B cell (primary cell): ENCODE data around the gene ADGRV1. TPM values are rescaled to one million over a fixed set of nuclear protein-coding genes. Genes with fewer than 3 reads are reported as not detected.

ENCODE experiments used
- ATAC-seq: fragments of 200-7000 bp; cut with Tn5 transposase; one replicate; pipeline ENCODE4 v1.10.0; 2021; ENCODE audit warnings: low read depth, mild to moderate bottlenecking, moderate number of reproducible peaks, moderate library complexity
- CTCF ChIA-PET: fragments of 350-600 bp; sonication (Branson Sonifier 250); formaldehyde crosslinking; loops from one replicate; lab custom pipeline; 2021; ENCODE audit warnings: antibody characterized with exemption, inconsistent platforms; lab: Charles Lee
- POLR2A ChIA-PET: fragments of 350-600 bp; sonication (Branson Sonifier 250); formaldehyde crosslinking; loops from one replicate; lab custom pipeline; 2021; ENCODE audit warnings: antibody characterized with exemption; lab: Charles Lee
- DNase-seq: peaks from one replicate; pipeline ENCODE4 v3.0.0; 2013
- H2AFZ ChIP-seq: 2 replicates; pipeline ENCODE4 v1.6.1; 2012; ENCODE audit warnings: mild to moderate bottlenecking, low read depth, low read length; ENCODE audit not compliant: insufficient read depth, poor library complexity, severe bottlenecking
- H3K27ac ChIP-seq, 2 donors: 1 replicate in 1 of 2; 2 replicates in 1 of 2; pipeline ENCODE4 v1.5.1; 2012 to 2013; ENCODE audit warnings: low read length in 2 of 2, mild to moderate bottlenecking in 2 of 2, moderate library complexity in 1 of 2
- H3K27me3 ChIP-seq, 4 experiments: fragments of 200-600 bp in 1 of 4; sonication (generic) in 1 of 4; replicated peaks in 1 of 4; 1 replicate in 2 of 4; 2 replicates in 2 of 4; pipeline versions ENCODE4 v1.6.1 to v1.7.0; 2013 to 2016; ENCODE audit warnings: low read length in 3 of 4, mild to moderate bottlenecking in 2 of 4, mixed read lengths in 1 of 4, moderate library complexity in 1 of 4; ENCODE audit not compliant: insufficient read depth in 4 of 4, control insufficient read depth in 3 of 4; ENCODE audit errors: control extremely low read depth in 1 of 4
- H3K36me3 ChIP-seq, 2 experiments: replicated peaks in 1 of 2; 1 replicate in 1 of 2; 2 replicates in 1 of 2; pipeline versions ENCODE4 v1.6.1 to v1.7.1; 2013; ENCODE audit warnings: low read length in 1 of 2; ENCODE audit not compliant: insufficient read depth in 2 of 2, control insufficient read depth in 1 of 2; ENCODE audit errors: control extremely low read depth in 1 of 2, extremely low read depth in 1 of 2
- H3K4me1 ChIP-seq, 2 donors: fragments of 200-600 bp in 1 of 2; sonication (generic) in 1 of 2; 1 replicate in 1 of 2; 2 replicates in 1 of 2; pipeline versions ENCODE4 v1.5.1 to v1.6.1; 2013 to 2017; ENCODE audit warnings: low read length in 2 of 2; ENCODE audit not compliant: control insufficient read depth in 2 of 2, insufficient read depth in 2 of 2
- H3K4me2 ChIP-seq: replicated peaks from 2 replicates; pipeline ENCODE3; 2012; ENCODE audit warnings: mild to moderate bottlenecking, low read depth, low read length; ENCODE audit not compliant: poor library complexity, severe bottlenecking
- H3K4me3 ChIP-seq, 5 experiments: fragments of 200-600 bp in 1 of 5; sonication (generic) in 1 of 5; 1 replicate in 3 of 5; 2 replicates in 2 of 5; pipeline versions ENCODE4 v1.5.1 to v1.7.0; 2011 to 2016; ENCODE audit warnings: low read length in 4 of 5, mild to moderate bottlenecking in 4 of 5, low read depth in 2 of 5, control low read depth in 1 of 5, moderate library complexity in 1 of 5; ENCODE audit not compliant: insufficient read depth in 1 of 5; ENCODE audit errors: control extremely low read depth in 1 of 5, extremely low read depth in 1 of 5
- H3K79me2 ChIP-seq: fragments of 200-600 bp; sonication (generic); one replicate; pipeline ENCODE4 v1.6.0; 2016; ENCODE audit warnings: low read length; ENCODE audit not compliant: control insufficient read depth, insufficient read depth
- H3K9ac ChIP-seq: fragments of 200-600 bp; sonication (generic); 2 replicates; pipeline ENCODE4 v1.6.1; 2017; ENCODE audit warnings: mild to moderate bottlenecking, low read length, moderate library complexity
- H3K9me3 ChIP-seq, 3 donors: one replicate each; pipeline versions ENCODE4 v1.6.1 to v1.7.1; 2013; ENCODE audit warnings: low read length in 2 of 3; ENCODE audit not compliant: control insufficient read depth in 2 of 3, insufficient read depth in 1 of 3; ENCODE audit errors: control extremely low read depth in 1 of 3
- H4K20me1 ChIP-seq: 2 replicates; pipeline ENCODE4 v1.6.0; 2012; ENCODE audit warnings: mild to moderate bottlenecking, low read length; ENCODE audit not compliant: insufficient read depth, control insufficient read depth, poor library complexity, severe bottlenecking
- H3K27ac Mint-ChIP-seq: one replicate; pipeline ENCODE4 v1.8.0; 2021; ENCODE audit warnings: mixed read lengths
- H3K27me3 Mint-ChIP-seq: one replicate; pipeline ENCODE4 v1.8.0; 2021; ENCODE audit warnings: mixed read lengths
- H3K4me1 Mint-ChIP-seq: one replicate; pipeline ENCODE4 v1.8.0; 2021; ENCODE audit warnings: mixed read lengths
- H3K4me3 Mint-ChIP-seq: one replicate; pipeline ENCODE4 v1.8.0; 2021; ENCODE audit warnings: mixed read lengths
- H3K9me3 Mint-ChIP-seq: one replicate; pipeline ENCODE4 v1.8.0; 2022; ENCODE audit warnings: mixed read lengths; ENCODE audit not compliant: insufficient read depth
- CTCF ChIP-seq: fragments of 200-600 bp; IDR thresholded peaks from one replicate; pipeline ENCODE4 v1.8.0; 2022; ENCODE audit warnings: antibody characterized with exemption, mild to moderate bottlenecking
- EZH2 ChIP-seq: IDR thresholded peaks from 2 replicates; pipeline ENCODE4 v1.6.1; 2012; ENCODE audit warnings: borderline replicate concordance, low read depth, mild to moderate bottlenecking, moderate library complexity, low read length; ENCODE audit not compliant: insufficient read depth, poor library complexity, severe bottlenecking
- WGBS: methylation state at CpG from one replicate; pipeline ENCODE4 v1.1.5; 2013; ENCODE audit warnings: missing lambda C conversion rate; ENCODE audit not compliant: insufficient coverage; 5-methylcytosine and 5-hydroxymethylcytosine counted together
- intact Hi-C: fragments of 100-400 bp; cut with micrococcal nuclease; formaldehyde crosslinking; loops from one replicate; pipeline ENCODE4 v1.10.0; 2022
- polyA plus RNA-seq: library from polyadenylated mRNA; depleted of rRNA; stranded (reverse); fragments of >200 nt; gene quantifications from 2 replicates; pipeline ENCODE4 v1.2.3, GENCODE V29; 2012
- total RNA-seq, 2 donors: library from RNA; stranded (reverse); fragments of 120-200 nt in 1 of 2; gene quantifications; 1 replicate in 1 of 2; 2 replicates in 1 of 2; pipeline versions ENCODE4 v1.2.3 to v1.2.4, GENCODE V29; 2013 to 2022

Gene ADGRV1
- total and polyA plus RNA-seq, 2 donors (not counting 1 experiment from before 2014, with no cell fraction given) = 0.07 TPM; not detected in 1

GRCh38 chr5:90987726-90988125 is 429.1 kb downstream of the ADGRV1 start:
- ATAC-seq = no peak
- intact Hi-C loops = no loop called here
- H3K9me3 ChIP-seq = no peaks in the 10 kb centered on the region
- Mint-ChIP-seq H3K4me1 (no peaks in the 10 kb centered on the region), H3K9me3 (no peaks in the 10 kb centered on the region), H3K27me3 (no peaks in the 10 kb centered on the region), H3K4me3 (no peak overlapping the region), H3K27ac (no peak overlapping the region)
- no peak for DNase-seq
- H3K9ac ChIP-seq = no peak overlapping the region
- no peaks in the 10 kb centered on the region for H3K27me3 ChIP-seq
- no peak overlapping the region for H3K4me2 ChIP-seq
- H2AFZ ChIP-seq = no peak overlapping the region
- H3K36me3 ChIP-seq = no peaks in the 10 kb centered on the region
- 100% methylated on average over 1 of the region's 4 CpGs for WGBS
- CTCF ChIA-PET = no interaction called here
- no peak overlapping the region for H3K4me3 ChIP-seq
- no peaks in the 10 kb centered on the region for H4K20me1 ChIP-seq
- POLR2A ChIA-PET = no interaction called here
- no peaks in the 10 kb centered on the region for H3K4me1 ChIP-seq
- TF ChIP-seq EZH2 (no peak), CTCF (no peak)
- H3K27ac ChIP-seq = no peak overlapping the region
- no peaks in the 10 kb centered on the region for H3K79me2 ChIP-seq

- ChIA-PET CTCF (no interaction called here), POLR2A (no interaction called here)
- Histone ChIP-seq H4K20me1 (no peaks in the 10 kb centered on the region), H2AFZ (no peak overlapping the region), H3K4me2 (no peak overlapping the region), H3K79me2 (no peaks in the 10 kb centered on the region), H3K9ac (no peak overlapping the region), H3K4me1 (no peaks in the 10 kb centered on the region), H3K36me3 (no peaks in the 10 kb centered on the region), H3K27me3 (no peaks in the 10 kb centered on the region), H3K9me3 (peaks cover 0 to 3% (median 0%) of the 10 kb centered on the region in 3 donors), H3K27ac (no peak overlapping the region), H3K4me3 (no peak overlapping the region)
- ATAC-seq = no peak
- Mint-ChIP-seq H3K4me3 (no peak overlapping the region), H3K4me1 (no peaks in the 10 kb centered on the region), H3K9me3 (peaks cover 4% of the 10 kb centered on the region), H3K27me3 (peaks cover 7% of the 10 kb centered on the region), H3K27ac (no peak overlapping the region)
- DNase-seq = no peak
- no peak for TF ChIP-seq EZH2
- no peak for TF ChIP-seq CTCF
- no CpG with 5 or more reads among the region's 1 CpG for WGBS
- intact Hi-C loops = no loop called here
These were observed 432.6 kb downstream of the ADGRV1 start for GRCh38 chr5:90991201-90991600.
